GM19239 (cell line): Measurements from ENCODE around the gene MRGPRF.
"Not testable (repeated sequence)": the region's sequence is repeated elsewhere in the genome, so short reads cannot be mapped to it uniquely, and the experiment has no call there.

Source experiments
- DNase-seq: peaks from one replicate; pipeline ENCODE4 v3.0.0; 2011; ENCODE audit warnings: low spot score; ENCODE audit not compliant: insufficient read length
- FAIRE-seq: peaks from 2 replicates; lab custom pipeline; 2011; peaks lifted over from hg19 to GRCh38; lab: Jason Lieb, UNC

Gene MRGPRF

GRCh38 chr11:68993546-68993945, 19.5 kb downstream of the MRGPRF start:
- no peak for DNase-seq
- FAIRE-seq: no peak

DNA sequence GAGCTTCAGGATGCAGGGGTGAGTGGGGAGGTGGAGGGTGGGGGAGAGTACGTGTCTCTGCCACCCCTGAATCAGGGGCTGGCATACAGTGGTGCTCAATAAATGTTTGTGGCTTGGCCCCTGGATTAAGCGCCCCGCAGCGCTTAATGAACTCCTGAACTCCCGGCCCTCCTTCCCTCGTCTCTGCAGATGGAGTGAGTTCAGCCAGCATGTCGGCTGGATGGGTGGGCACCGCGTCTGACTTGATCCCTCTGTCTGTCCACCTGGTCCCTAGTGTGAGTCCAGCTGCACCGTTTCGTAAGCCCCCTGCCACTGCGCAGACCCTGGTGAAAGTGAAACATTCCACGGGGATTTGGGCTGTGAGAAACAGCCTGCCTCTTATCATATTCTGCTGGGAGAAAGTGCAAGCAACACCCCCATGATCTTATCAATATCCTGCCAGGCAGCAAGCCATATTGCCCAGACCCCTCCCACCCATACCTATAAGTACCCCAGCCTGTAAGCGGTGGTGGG, 20.2 kb downstream of the MRGPRF start:
- DNase-seq: no peak
- FAIRE-seq: no peak

GRCh38 chr11:68990995-68991780, 21.9 kb downstream of the MRGPRF start:
- no peak for DNase-seq
- FAIRE-seq: no peak

DNA sequence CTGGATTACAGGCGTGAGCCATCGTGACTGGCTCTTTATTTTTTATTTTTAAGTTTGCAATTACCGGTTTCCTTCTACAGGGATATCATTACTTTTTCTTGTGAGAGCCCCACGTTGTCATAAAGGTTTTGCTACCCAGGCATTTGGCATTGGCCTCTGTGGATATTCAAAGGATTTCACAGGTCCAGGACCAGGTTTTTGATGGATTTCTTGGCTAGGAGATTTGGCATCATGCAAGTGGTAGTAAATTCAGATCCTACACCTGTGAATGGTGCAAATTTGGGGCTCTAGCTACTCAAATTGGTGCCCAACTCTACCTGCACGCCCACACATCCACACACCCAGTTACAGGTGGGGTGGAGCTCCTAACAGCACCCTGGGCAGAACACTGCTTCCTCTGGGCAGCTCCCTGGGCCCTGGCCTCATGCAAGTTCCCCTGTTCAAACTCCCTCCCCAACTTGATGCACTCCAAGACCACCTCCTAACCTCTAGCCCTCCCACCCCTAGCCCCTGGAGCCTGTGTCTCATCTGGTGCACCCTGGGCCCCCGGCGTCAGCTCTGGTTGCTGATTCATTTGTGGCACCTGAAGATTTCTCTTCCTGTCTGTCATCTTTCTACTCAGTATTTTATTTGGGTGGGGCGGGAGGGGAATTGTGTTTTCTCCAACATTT, 23.0 kb downstream of the MRGPRF start:
- FAIRE-seq: no peak
- DNase-seq: no peak

GRCh38 chr11:68988491-68988890, 24.6 kb downstream of the MRGPRF start:
- DNase-seq: no peak
- no peak for FAIRE-seq

DNA sequence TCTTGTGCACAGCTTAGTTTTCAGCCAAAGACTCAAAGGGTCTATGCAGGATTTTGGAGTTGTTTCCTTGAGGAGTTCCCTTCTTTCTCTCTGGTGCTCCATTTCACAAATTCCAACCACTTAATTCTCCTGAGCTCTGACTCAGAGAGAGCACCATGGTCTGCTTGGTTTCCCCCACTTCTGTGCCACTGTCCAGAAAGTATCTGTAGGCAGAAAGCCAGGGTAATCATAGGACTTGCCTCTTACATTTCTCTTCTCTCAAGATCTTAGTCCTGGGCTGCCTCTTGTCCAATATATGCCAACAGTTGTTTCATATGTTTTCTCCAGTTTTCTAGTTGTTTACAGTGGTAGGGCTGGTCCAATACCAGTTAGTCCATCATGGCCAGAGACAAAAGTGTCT, 25.8 kb downstream of the MRGPRF start:
- FAIRE-seq (no peak), DNase-seq (no peak)

DNA sequence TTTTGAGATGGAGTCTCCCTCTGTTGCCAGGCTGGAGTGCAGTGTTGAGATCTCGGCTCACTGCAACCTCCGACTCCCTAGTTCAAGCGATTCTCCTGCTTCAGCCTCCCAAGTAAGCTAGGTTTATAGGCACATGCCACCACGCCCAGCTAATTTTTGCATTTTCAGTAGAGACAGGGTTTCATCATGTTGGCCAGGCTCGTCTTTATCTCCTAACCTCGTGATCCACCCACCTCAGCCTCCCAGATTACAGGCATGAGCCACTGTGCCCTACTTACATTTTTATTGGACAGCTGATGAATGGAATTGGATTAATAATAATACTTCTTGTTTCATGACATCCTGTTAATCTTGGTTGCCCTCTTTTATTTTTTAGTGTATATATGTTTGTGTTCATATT, 29.2 kb downstream of the MRGPRF start:
- FAIRE-seq: no peak

GRCh38 chr11:68982134-68982533, 30.9 kb downstream of the MRGPRF start:
- DNase-seq: no peak

More for the DNA sequence above, 29.2 kb downstream of the MRGPRF start:
- no peak for DNase-seq

GRCh38 chr11:68980776-68981065, 32.3 kb downstream of the MRGPRF start, which contains the start of gene MRGPRD:
MRGPRD (minus strand) TSS chr11:68980986; CDS start chr11:68980986, 0 bp downstream.
- FAIRE-seq: no peak
- DNase-seq: no peak

More at GRCh38 chr11:68982134-68982533, 30.9 kb downstream of the MRGPRF start:
- no peak for FAIRE-seq

GRCh38 chr11:68979931-68980775, 32.9 kb downstream of the MRGPRF start:
- FAIRE-seq (no peak), DNase-seq (no peak)

DNA sequence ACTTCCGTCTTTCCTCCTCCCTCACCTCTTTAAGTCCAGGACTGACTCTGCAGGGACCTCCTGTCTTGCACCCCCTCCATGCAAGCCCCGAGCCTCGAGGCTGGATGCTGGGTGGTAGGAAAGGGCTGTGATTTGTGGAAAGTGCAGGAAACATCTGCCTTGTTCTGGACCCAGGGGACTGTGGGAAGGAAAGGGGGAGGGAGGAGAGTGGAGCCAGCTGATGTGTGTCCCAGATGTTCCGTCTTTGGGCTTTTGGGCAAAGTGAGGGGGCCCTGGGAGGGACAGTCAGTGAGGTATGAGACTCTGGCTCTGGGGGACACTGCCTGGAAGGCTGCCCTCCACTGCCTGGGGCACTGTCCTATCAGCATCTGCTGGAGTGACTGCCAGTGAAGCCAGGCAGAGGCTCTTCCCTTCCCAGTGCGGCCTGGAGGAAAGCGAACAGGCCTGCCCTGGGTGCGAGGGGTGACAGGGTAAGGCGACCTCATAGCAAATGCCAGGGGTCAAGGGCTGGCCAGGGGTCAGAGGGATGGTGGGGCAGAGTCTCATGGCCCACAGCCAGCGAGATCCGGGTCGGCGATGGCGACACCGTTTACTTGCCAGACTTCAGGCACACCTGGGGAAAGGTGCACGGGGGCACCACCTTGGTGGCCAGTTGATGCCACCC, 34.0 kb downstream of the MRGPRF start:
- DNase-seq (no peak), FAIRE-seq (no peak)

GRCh38 chr11:68978626-68978930, 34.5 kb downstream of the MRGPRF start:
- DNase-seq (no peak), FAIRE-seq (no peak)

DNA sequence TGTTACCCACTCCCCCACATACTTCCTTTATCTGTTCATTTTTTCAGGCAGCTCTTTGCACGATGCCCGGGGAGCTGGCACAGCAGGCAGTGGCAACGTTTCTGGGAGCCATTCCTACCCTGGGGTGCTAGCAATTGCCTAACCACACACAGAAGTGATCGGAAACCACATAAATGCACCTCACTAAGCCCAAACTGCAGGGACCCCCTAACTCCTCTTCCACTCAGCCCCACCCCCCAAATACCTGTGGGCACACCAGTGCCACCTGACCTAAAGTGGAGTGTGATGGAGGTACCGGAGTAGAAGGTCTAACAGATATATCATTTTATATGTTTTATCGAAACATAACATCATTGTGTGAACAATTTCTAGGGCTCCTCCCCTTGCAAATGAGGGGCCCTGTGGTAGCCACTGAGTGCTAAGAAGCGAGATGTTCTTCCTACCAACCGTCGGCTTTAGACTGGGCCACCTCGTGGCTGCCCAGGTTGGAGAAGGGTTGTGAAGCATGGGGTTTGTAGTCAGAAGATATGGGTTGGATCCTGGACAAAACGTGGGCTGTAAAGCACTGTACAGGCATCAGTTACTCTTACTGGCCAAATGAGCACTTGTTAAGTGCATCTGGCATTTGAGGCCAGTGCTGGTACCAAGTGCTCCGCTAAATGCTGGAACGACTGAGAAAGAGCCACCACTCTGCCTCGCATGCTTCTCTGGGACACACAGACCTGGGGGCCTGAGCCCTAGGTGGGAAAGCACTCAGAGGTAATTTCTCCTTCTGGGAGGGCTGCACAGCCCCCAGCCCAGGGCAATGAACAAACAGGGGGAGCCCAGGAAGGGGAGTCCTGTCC, 35.0 kb downstream of the MRGPRF start:
- no peak for DNase-seq
- FAIRE-seq: no peak

DNA sequence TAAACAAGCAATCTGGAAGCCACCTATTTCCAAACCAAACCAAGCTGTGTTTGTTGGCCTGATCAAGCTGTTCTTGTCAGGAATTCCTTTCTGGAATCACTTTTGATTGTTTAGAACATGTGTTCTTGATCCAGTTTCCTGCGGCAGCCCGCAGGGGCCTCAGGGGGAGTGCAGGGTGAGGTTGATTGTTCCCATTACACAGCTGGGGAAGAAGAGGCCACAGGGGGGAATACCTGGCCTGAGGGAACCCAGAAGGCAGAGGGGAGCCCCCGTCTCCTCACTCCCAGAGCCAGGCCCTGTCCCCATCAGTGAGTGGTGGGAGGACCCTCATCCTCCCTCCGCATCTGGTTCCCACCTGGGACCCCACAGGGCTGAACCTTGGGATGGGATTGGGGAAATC, 36.5 kb downstream of the MRGPRF start:
- no peak for FAIRE-seq
- DNase-seq: no peak

DNA sequence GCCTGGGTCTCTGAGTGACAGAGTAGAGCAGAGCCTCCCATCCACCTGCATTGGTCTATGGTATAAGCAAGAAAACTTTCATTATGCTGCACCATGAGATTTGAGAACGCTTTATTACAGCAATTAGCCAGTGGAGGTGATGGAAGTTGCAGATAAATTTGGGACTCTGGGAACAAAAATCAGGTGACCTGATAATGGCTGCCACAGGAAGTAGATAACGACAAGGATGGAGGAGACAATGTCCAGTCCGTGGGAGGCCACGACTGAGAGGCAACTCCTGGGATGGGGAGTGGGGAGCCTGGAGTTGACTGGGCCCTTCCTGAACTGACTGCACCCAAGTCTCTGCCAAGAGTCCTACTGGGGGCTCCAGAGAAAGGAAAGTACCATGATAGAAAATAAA, 37.0 kb downstream of the MRGPRF start:
- DNase-seq (no peak), FAIRE-seq (no peak)

DNA sequence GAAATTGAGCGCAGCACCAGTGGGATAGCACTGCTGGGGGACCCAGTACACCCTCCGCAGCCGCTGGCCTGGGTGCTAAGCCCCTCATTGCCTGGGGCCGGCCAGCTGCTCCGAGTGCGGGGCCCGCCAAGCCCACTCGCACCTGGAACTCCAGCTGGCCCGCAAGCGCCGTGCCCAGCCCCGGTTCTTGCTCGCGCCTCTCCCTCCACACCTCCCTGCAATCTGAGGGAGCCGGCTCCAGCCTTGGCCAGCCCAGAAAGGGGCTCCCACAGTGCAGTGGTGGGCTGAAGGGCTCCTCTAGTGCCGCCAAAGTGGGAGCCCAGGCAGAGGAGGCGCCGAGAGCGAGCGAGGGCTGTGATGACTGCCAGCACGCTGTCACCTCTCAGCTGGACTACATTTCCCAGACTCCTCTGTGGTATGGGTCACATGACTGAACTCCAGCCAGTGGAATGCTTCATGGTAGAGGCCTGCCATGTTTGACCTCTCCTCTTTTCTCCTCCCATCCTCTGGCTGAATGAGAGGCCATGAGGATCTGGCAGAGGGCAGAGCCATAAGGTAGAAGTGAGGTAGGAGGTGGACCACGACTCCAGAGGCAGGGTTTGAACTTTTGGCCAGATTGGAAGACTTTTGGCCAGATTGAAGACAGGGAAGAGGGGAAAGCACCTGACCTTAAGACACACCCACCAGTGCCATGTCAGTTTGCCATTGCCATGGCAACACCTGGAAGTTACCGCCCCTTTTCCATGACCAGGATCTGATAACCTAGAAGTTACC, 38.4 kb downstream of the MRGPRF start:
- DNase-seq (peak; percentile 50), FAIRE-seq (peak; percentile 39)

DNA sequence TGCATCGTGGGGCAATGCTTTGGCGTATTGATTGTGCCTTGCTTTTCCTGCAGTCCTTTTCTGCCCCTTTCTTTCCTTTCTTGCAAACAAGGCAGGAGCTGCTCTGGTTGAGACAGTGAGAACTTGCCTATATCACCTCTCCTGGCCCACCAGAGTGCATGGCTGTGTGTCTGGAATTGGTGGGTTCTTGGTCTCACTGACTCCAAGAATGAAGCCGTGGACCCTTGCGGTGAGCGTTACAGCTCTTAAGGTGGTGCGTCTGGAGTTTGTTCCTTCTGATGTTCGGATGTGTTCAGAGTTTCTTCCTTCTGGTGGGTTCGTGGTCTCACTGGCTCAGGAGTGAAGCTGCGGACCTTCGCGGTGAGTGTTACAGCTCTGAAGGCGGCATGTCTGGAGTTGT, 39.3 kb downstream of the MRGPRF start:
- not testable (repeated sequence) for FAIRE-seq, DNase-seq

DNA sequence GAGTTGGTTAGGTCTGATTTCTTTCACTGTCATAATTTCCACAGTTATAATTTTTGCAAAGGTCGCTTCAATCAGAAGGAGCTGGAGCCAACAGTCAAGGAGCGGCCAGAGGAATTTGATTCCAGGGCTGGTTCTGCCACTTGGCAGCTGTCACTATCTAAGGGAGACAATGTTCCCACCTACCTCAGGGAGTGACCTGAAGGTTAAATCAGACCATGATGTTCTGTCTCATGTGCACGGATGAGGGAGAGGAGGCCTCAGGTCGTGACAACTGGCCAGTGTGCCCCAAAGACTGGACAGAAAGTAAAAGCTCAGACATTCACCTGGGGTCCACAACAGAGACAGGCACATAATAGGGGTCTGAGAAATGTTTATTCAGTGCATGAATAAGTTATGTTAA, 39.8 kb downstream of the MRGPRF start:
- FAIRE-seq (no peak), DNase-seq (no peak)
